Left ventricle myocardium superior (tissue), 1 donor: ENCODE data around the gene SLC34A3. TPM values are rescaled to one million over a fixed set of nuclear protein-coding genes. Genes with fewer than 3 reads are reported as not detected.

Experiments
- ATAC-seq: fragments of 200-7000 bp; cut with Tn5 transposase; one replicate; pipeline ENCODE4 v1.9.1; 2020; ENCODE audit warnings: mild to moderate bottlenecking, moderate library complexity
- DNase-seq: peaks from one replicate; pipeline ENCODE4 v3.0.0-alpha.2; 2020
- intact Hi-C: fragments of 100-400 bp; cut with micrococcal nuclease; formaldehyde crosslinking; loops from one replicate; pipeline ENCODE4 v1.11.0; 2022
- long read RNA-seq: library from polyadenylated mRNA; unstranded; transcript quantifications from one replicate; pipeline ENCODE4 v2.0.0, GENCODE V29; 2021
- total RNA-seq: library from RNA; stranded (reverse); fragmentation: NEBNext Ultra II Directional; extraction: Animal tissue kit (Norgen Biotek cat#: 25700); gene quantifications from one replicate; pipeline ENCODE4 v1.2.1, GENCODE V29; 2021
- donor health status: DM: no; HTN: yes; CAD: no; lungs with severe emphysema.

The SLC34A3 gene
- not detected for total RNA-seq
- long read RNA-seq: 0 reads

DNA sequence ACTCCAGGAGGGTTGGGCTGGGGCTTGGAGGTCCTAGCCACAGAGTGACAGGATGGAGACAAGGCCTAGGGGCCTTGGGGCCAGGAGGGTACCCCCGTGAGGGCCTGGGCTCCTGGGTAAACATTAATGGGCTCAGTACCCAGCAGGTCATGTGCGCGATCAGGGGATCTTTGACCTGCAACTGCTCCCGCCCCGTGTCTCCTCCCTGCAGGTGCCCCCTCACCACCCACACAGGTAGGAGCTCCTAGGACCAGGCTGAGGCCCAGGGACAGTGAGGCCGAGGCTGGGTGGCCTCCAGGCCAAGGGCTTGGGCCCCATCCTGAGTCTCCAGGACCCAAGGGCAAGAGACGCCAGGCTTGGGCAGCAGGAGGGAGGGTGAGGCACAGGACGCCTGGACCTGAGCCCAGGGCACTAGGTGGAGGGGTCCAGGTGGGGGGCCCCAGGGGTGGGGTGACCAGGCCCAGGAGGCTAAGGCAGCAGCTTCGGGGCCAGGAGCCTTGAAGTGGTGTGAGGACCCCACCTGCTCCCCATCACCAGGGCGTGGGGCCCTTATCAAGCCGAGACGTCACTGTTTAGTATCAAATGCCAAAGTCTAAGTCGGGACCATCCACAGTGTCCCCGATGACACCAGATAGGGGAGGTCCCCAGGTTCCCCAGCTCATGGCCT lies at the start of gene SLC34A3:
Gene SLC34A3, plus strand, starts transcription at position 197 of the 667 bp plus-strand sequence. CDS start 802 bp downstream, outside the sequence.
- intact Hi-C loops: loop anchor here (10.0 kb wide), 1 partner anchor 106 kb away; no protein-coding TSS in a partner anchor
- DNase-seq (no peak), ATAC-seq (no peak)

DNA sequence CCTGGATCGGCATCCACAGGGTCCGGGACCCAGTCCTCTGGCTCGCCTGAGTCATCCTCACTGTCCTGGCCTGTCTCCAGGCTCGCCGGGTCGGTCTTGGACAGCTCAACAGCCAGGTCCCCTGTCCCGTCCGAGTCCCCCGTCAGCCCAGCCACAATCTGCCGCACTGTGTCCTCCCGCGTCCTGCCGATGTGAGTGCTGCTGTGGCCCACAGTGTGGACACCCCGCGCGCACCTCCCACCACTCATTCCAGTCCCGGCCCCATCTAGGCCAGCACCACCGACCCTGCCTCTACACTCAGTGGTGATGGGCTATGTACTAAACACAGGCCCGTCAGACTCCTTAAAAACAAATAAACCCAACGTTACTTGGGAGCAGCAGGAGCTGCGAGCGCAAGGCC lies 49.0 kb upstream of the SLC34A3 start:
- ATAC-seq: no peak
- DNase-seq: no peak
- intact Hi-C loops: no loop called here

DNA sequence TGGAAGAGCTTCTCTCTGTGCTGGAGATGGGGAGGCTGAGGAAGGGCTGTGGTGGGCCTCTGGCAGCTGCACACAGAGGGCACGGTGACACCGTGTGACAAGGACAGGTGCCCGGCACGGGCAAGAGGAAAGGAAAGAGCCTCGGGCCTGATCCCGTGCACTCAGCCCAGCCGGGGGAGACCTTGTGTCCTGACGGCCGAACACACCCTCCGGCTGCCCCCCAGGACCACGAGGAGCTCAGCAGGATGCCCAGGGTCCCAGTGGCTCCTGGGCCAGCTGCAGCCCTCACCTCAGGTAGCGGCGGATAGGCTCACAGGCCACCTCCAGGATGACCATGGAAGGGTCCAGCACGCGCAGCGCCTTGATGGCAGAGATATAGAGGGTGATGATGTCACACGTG lies 47.9 kb upstream of the SLC34A3 start:
- ATAC-seq: no peak
- intact Hi-C loops: no loop called here

DNA sequence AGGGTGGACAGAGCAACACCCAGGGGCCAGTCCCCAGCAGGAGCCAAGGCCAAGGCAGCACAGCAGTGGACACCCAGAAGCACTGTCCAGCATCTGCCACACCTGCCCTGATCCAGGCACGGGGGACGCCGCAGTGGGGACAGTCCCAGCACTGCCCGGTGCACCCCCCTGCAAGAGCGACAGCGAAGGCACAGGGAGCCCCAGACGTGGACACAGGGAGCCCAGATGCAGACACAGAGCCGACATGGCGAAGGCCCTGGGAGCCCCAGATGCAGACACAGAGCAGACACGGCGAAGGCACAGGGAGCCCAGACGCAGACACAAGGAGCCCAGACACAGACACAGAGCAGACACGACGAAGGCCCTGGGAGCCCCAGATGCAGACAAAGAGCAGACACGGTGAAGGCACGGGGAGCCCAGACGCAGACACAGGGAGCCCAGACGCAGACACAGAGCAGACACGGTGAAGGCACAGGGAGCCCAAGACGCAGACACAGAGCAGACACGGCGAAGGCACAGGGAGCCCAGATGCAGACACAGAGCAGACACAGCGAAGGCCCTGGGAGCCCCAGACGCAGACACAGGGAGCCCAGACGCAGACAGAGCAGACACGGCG lies 46.6 kb upstream of the SLC34A3 start:
- no peak for DNase-seq
- intact Hi-C loops: no loop called here
- no peak for ATAC-seq

More for the DNA sequence above, 47.9 kb upstream of the SLC34A3 start:
- no peak for DNase-seq

DNA sequence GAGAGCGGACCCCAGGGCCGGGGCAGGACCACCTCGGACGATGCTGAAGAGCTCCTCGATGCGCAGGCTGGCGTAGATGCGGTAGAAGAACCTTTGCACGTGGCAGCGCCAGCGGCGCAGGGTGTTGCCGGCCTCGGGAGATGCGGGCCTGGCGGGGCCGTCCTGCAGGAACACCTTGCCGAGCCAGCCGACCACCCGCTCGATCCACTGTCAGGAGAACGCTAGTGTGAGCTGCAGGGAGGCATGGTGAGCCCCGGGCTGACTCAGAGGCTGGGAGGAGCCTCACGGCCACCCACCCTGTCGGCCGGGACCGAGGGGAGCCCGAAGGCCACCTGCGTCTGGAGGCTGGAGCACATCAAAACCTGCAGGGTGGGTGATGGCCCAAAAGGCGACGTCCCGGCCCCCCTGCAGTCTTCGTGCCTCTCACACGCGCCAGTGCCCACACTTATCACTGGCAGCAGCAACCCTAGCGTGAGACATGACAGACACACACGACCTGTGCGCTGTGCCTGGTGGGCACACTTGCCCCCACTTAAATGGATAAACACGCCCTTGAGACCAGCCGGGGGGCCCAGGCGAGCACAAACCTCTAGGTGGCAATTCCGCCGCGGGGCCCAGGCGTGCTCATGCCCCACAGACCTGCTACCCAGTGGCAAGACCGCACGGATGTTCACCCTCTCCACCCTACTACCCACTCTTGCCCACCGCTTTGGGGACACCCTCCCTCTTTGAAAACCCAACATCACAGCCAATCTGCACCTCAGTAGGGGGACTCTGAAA lies 45.6 kb upstream of the SLC34A3 start:
- DNase-seq (no peak), ATAC-seq (no peak)
- intact Hi-C loops: no loop called here

DNA sequence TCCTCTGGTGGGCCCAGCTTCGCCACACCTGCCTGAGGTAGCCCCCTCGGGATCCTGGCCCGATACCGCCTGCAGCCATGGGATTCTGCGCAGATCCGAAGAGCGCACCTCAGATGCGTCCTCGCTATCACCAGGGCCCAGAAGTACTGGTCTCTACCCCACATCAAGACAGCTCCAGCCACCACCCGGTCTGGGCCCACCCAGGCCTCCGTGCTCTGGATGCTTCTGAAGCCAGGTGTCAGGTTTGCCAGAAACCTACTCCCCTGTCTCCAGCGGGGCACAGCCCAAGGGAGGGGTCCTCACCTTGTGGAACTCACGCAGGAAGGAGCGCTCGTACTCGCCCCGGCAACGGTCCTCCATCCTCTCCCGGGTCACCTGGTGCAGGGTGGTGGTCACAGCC lies 44.8 kb upstream of the SLC34A3 start:
- ATAC-seq: no peak
- intact Hi-C loops: no loop called here
- DNase-seq: no peak

DNA sequence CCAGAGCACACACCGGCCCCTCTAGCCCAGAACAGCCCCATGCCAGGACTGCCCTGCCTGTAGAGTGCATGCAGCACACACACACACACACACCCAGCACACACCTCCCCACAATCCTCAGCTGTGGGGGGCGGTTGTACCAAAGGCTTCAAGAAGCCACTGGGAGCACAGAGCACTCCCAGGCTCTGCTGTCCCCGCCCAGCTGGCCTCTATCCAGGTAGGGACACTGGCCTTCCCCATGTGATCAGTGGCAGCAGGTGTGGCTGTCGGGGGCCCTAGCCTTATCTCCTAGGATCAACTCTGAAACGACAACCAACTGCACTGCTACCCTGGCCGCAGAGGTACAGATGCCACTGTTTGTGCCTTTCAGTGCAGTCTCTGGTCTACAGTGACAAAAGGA lies 44.3 kb upstream of the SLC34A3 start:
- intact Hi-C loops: no loop called here
- ATAC-seq: no peak

DNA sequence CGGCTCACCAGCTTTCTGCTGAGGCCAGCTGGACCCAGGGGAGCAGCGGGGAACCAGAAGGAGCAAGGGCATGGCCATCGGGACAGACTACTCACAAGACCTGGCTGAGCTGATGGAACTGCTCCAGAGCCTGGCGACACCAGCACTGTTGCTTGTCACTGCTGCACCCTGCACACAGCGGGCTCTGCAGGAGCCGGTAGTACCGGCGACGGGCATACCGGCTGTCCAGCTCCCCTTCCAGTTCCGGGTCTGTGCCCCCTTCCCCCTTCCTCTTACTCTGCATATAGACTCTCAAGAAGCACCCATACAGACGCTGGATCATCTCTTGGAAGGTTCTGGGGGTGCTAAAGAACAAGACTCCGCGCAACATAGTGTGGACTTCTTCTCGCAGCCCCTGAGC lies 43.3 kb upstream of the SLC34A3 start:
- intact Hi-C loops: no loop called here
- no peak for DNase-seq
- ATAC-seq: no peak

More for the DNA sequence above, 44.3 kb upstream of the SLC34A3 start:
- no peak for DNase-seq

DNA sequence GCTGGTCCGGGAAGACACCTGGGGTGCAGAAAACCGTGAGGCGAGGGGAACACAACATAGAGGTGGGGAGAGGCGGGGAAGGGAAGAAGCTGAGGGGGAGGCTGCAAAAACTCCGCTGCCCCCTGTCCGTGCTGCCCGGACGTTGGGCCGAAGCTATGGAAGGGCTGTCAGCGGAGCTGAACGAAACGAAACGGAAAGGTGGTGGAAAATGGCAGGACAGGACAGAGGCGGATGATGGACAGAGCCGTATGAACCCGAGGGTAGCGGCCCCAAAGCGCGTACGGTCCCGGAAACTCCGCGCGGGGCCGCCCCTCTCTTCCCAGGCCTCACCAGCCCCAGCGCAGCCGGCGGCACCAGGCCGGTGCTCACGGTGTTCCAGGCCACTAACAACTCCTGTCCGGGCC lies 42.6 kb upstream of the SLC34A3 start:
- DNase-seq: no peak
- no peak for ATAC-seq
- intact Hi-C loops: no loop called here

DNA sequence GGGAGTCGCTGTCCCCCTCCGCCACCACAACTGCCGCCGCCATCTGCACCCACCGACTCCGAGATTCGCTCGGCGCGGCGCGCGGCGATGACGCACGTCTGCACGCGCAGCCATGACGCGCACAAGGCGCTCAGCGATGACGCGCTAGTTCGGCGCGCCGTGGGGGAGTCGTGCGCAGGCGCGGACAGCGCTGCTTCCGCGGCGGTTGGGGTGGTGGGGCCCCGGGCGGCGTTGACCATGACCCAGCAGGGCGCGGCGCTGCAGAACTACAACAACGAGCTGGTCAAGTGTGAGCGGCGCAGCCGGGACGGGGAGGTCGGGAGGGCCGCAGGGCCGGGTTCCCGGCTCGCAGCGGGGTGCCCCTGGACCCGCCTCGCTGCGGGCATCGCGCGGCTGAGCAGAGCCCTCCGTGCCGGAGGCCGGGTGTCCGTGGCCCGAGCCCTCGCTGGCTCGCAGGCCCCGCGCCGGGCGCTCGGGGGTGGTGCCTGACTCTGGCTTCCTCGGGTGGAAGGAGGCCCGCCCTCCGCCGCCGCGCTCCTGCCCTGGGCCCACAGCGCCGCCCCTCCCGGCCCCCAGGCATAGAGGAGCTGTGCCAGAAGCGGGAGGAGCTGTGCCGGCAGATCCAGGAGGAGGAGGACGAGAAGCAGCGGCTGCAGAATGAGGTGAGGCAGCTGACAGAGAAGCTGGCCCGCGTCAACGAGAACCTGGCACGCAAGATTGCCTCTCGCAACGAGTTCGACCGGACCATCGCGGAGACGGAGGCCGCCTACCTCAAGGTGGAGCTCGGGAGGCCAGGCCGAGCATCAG lies 42.0 kb upstream of the SLC34A3 start, which contains the start of the genes ANAPC2 and SSNA1:
Gene ANAPC2, minus strand, starts transcription at position 71 of the 807 bp plus-strand sequence. Its CDS starts 28 bp downstream, at position 43.
Gene SSNA1, plus strand, starts transcription at position 187 of the 807 bp plus-strand sequence. Its CDS starts 51 bp downstream, at position 238.
- DNase-seq: peak; percentile 98
- peak; percentile 90 for ATAC-seq
- intact Hi-C loops: no loop called here

DNA sequence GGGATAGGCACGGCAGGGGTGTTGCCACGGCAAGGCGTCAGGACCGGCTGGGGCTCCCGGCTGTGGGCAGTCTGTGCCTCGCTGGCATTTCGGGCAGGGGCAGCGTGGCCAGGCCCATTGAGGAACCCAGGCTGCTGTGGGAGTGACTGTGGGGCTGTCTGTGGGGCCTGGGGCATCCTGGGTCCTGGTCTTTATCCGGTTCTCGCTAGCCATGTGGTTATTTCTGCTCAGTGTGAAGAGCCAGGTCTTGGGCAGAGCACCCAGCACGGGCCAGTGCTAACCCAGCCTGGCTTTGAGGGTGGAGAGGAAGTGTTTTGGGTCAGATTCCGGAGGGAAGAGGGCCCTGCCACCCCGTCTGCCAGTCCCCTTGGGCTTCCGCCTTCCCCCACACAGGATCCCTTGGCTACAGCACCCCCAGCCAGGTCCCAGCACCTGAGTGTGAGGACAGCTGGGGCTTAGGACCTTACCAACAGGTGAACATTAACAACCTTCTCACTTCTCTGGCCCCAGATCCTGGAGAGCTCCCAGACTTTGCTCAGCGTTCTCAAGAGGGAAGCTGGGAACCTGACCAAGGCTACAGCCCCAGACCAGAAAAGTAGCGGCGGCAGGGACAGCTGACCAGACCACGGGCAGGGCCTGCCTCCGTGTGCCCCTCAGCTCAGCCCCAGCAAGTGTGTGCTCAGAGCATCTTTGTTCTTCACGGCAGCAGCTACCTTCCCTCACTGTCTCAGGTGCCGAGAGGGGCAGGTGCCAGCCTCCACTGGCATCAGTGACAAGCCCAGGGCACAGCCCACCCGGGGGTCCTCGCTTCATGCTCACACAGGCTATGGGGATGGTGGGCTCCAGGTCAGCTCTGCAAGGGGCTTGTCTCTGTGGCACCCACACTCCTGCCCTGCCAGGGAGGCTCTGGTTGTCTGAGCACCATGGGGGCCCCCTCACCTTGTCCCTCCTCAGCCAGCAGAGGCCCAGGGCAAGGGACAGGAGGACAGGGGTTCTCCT lies 41.1 kb upstream of the SLC34A3 start:
- DNase-seq (no peak), ATAC-seq (no peak)
- intact Hi-C loops: no loop called here

DNA sequence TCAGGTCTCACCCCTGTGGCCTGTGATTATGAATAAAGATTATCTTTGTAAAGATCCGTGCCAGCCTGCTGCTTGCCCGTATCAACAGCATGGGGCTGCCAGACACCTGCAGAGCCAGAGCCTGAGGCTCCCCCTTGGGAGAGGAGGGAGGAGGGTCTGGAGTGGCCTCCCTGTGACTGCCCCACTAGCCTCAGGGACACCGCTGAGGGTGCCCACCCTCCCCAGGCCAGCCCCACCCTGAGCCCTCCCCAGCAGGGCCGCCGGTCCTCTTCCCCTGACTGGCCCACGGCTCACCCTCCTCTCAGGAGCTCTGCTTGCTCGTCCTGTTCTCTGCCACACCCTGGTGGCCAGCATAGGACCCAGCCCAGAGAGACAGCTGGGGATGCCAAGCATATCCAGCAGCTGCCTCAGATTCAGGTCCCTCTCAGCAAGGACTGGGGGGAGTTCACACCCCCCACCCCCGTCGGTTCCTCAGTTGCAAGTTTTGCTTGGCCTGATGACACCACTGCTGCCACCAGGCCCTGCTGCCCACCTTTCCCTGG lies 40.3 kb upstream of the SLC34A3 start:
- intact Hi-C loops: no loop called here
- no peak for ATAC-seq
- DNase-seq: no peak

DNA sequence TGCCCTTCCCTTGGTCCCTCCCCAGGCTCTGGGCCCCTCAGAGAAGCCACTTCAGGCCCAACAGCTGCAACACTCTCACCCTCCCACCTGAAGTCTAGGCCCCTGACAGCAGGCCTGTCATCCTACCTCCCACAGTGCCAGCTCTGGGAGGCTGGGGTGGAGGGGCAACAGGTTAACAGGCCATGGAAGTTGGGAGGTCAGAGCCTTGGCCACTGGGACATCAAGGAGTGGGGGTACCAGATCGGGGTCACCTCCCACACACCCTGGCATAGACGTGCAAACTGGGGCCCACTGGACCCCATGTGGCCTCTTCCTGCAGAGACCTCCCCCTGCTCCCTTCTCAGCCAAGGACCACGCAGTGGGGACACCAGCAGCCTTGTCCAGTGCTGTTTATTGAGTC lies 39.5 kb upstream of the SLC34A3 start:
- intact Hi-C loops: no loop called here
- ATAC-seq (no peak), DNase-seq (no peak)

DNA sequence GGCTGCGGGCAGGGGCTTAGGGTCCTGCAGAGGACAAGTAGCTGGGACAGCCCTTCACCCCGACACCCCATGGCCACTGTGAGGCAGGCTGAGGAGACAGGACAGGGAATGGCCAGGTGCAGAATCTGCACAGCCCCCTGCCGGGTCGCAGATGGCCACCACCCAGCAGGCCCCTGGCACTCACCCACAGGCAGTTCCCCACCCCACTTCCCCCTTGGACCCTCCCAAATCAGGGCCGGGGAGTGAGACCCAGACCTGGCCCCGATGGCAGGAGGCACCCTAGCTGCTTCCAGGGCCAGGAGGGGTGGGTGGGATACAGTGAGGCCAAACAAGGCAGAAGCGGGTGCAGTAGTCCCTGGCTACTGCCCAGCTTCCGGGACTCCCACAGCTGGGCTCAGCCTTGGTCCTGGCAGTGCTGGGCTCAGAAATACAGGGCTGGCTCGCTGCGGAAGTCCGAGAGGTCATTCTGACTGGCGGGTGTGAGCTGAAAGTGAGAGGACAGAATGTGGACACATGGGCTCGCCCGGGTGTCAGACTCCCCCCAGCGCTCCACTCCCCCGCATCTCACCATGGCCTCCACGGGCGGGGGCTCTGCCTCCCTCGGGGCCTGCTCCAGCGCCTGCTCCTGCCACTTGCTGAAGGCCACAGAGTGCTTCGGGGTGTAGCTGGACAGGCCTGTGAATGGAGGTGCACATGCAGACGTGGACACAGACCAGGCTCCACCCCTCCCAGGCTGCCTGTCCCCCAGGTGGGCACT lies 38.8 kb upstream of the SLC34A3 start:
- intact Hi-C loops: no loop called here
- DNase-seq (no peak), ATAC-seq (no peak)

DNA sequence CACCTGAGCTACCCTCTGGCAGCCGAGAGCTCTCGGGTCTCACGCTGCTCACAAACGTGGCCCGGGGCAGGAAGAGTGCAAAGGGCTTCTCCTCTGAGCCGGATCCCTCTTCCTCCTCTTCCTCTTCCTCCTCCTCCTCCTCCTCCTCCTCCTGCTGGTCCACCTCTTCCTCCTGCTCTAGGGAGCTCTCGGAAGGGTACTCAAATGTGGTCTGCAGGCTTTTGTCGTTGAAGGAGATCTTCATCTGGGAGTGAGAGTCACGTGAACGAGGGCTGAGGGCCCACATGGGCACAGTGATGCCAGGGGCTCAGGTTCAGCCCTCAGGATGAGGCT lies 38.3 kb upstream of the SLC34A3 start:
- intact Hi-C loops: no loop called here
- DNase-seq (no peak), ATAC-seq (no peak)

DNA sequence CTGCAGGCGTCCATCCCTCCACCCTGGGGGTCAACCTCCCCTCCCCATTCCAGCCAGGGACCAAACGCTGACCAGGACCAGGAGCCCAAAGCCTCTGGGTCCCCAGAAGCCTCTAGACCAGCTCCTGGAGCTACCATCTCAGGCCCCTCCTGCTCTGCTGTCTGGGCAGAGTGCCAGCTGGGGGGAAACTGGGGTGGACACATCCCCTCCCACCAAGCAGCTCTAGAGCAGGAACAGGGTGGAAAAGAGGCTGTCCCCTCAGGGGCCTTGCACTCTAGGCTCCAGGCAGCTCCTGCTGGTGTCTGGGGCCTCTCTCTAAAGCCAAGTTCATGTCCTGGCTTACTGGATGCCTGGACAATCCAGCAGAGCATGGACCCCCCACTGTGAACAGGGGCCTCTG lies 37.8 kb upstream of the SLC34A3 start:
- intact Hi-C loops: no loop called here
- DNase-seq: no peak
- ATAC-seq: no peak

DNA sequence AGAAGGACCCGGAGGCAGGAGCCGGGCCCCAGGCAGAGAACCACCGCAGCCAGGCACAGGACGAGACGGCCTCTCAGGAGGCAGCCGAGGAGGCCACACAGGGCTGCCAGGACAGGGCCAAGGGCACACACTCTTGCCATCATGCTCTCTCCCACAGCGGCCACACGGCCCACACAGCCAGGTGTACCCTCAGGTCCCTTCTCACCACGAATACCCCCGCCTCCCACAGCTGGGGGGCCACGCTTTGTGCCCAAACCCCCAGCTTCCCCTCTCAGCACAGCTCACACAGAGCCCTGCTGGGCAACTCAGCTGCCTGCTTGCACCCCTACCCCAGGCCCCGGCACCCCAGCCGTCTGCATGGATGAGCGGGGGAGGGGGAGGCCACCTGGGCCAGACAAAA lies 36.9 kb upstream of the SLC34A3 start:
- ATAC-seq (no peak), DNase-seq (no peak)
- intact Hi-C loops: no loop called here
